ENCODE data around the gene C1QL4.
"Not testable (repeated sequence)": the region's sequence is repeated elsewhere in the genome, so short reads cannot be mapped to it uniquely, and the experiment has no call there.

Gene C1QL4

DNA sequence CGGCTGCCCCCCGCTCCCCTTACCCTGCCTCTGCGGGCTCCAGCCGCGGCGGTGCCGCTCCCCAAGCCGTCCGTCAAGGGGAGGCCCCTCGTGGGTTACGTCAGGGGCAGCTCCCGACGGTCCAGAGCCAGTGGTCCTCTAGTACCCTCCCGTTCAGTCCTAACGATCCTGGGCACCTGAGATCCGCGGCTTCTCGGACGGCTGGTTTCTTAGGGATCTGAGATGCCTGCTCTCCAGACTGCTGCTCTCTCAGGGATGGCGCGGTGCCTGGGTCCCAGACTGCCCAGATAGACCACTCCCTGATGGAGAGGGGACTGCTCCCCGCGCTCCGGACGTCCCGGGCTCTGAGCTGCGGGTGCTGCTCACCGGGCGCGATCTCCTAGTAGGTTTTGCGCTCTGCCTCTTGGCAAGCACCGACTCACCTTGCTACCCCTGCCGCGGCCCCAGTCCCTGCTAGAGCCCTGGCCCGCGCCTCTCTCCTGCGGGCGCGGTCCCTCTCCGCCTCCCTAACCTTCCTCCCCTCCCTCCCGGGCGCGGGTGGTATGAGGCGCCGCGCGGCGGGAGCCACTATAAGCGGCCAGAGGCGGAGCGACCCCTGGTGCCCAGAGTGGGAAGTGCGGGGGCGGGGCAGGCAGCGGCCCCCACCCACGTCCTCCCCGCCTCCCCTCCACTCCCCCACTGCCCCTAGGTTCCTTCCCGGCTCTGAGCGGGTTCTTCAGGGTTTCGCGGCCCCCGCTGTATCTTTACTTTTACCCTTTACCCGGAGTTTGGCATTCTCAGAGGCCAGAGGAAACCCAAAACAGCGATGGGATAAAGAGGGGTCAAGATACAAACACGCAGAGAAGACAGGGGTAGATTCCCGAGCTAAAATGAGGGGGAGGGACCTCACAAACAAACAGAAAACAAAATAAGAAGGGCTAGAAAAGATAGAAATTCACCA, at the start of gene C1QL4:
TSS of gene C1QL4 (minus strand) at position 544 of the 940 bp plus-strand sequence. CDS start 711 bp downstream, outside the sequence.
- peaks cover 77 to 90% of the 10 kb centered on the region in 2 donors for H3K27me3 Mint-ChIP-seq
- peak; percentile 75 for DNase-seq
- H3K9me3 Mint-ChIP-seq: no peaks in the 10 kb centered on the region
- peaks cover 0 to 5% of the 10 kb centered on the region in 2 donors for H3K36me3 Mint-ChIP-seq
- peak within 1 kb of the TSS; percentile 59 to 72 for H3K4me3 Mint-ChIP-seq
- peak within 1 kb of the TSS; percentile 84 for H3K27ac Mint-ChIP-seq
- ATAC-seq (replicated peaks): peak; percentile 73 to 79
- peaks cover 27 to 38% of the 10 kb centered on the region in 2 donors for H3K4me1 Mint-ChIP-seq

GRCh38 chr12:49380184-49380583, 43.2 kb upstream of the C1QL4 start:
- not testable (repeated sequence) for DNase-seq; H3K27me3 Mint-ChIP-seq; ATAC-seq (replicated peaks); H3K9me3 Mint-ChIP-seq; H3K4me3 Mint-ChIP-seq; H3K27ac Mint-ChIP-seq; H3K4me1 Mint-ChIP-seq; H3K36me3 Mint-ChIP-seq

DNA sequence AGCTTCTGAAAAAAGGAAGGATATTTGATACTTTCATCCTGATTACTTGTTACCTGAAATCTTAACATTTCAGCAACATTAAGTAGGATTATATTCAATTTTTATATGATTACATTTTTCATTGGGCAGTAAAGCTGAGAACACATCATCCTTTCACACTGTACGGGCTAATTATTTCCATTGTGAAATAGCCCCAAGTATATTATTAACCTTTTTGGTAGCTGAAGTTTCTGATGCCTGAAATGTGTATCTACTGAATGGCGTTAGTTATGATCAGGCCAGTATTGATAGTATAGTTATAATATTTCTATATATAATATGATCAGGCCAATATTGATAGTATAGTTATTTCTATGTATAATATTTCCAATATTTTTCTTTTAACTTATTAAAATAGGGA, 40.4 kb upstream of the C1QL4 start:
- H3K9me3 Mint-ChIP-seq: no peaks in the 10 kb centered on the region
- no peaks in the 10 kb centered on the region for H3K27me3 Mint-ChIP-seq

GRCh38 chr12:49375406-49375805, 38.4 kb upstream of the C1QL4 start:
- Mint-ChIP-seq H3K27ac (no peak overlapping the region), H3K36me3 (peaks cover 0 to 5% of the 10 kb centered on the region in 2 donors), H3K9me3 (no peaks in the 10 kb centered on the region), H3K4me1 (peaks cover 8 to 15% of the 10 kb centered on the region in 2 donors), H3K27me3 (no peaks in the 10 kb centered on the region), H3K4me3 (no peak overlapping the region)
- no peak for ATAC-seq (replicated peaks)
- DNase-seq: no peak

More for the DNA sequence above, 40.4 kb upstream of the C1QL4 start:
- ATAC-seq (replicated peaks) (no peak), DNase-seq (no peak)
- H3K36me3 Mint-ChIP-seq: peaks cover 0 to 2% of the 10 kb centered on the region in 2 donors
- no peaks in the 10 kb centered on the region for H3K4me1 Mint-ChIP-seq
- H3K4me3 Mint-ChIP-seq: no peak overlapping the region
- no peak overlapping the region for H3K27ac Mint-ChIP-seq

DNA sequence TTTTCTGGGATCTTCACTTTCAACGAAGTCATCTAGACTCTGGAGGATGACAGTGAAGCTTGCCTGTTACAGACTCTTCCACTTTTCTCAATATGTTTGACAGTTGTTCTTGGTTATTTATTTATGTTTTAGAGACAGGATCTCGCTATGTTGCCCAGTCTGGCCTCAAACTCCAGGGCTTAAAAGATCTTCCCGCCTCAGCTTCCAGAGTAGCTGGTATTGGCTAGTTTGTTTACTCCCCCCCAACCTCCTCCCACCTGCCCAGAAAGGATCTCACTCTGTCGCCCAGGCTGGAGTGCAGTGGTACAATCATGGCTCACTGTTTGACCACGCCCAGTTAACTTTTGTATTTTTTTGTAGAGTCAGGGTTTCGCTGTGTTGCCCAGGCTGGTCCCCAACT, 33.6 kb upstream of the C1QL4 start:
- ATAC-seq (replicated peaks): no peak
- H3K27me3 Mint-ChIP-seq: no peaks in the 10 kb centered on the region
- peaks cover 1 to 5% of the 10 kb centered on the region in 2 donors for H3K36me3 Mint-ChIP-seq
- DNase-seq: no peak
- H3K4me3 Mint-ChIP-seq: no peak overlapping the region
- no peaks in the 10 kb centered on the region for H3K9me3 Mint-ChIP-seq
- H3K4me1 Mint-ChIP-seq: peaks cover 24 to 41% of the 10 kb centered on the region in 2 donors
- H3K27ac Mint-ChIP-seq: no peak overlapping the region

- H3K27ac Mint-ChIP-seq: no peak overlapping the region
- H3K4me3 Mint-ChIP-seq: peak overlapping the region; percentile 32 to 37
- H3K4me1 Mint-ChIP-seq: peaks cover 24 to 41% of the 10 kb centered on the region in 2 donors
- no peaks in the 10 kb centered on the region for H3K27me3 Mint-ChIP-seq
- ATAC-seq (replicated peaks): peak; percentile 10 to 22
- DNase-seq: no peak
- no peaks in the 10 kb centered on the region for H3K9me3 Mint-ChIP-seq
- peaks cover 1 to 5% of the 10 kb centered on the region in 2 donors for H3K36me3 Mint-ChIP-seq
Measured at GRCh38 chr12:49369411-49370145, 32.6 kb upstream of the C1QL4 start.

- ATAC-seq (replicated peaks) (no peak), DNase-seq (no peak)
- H3K4me3 Mint-ChIP-seq: peak overlapping the region; percentile 82 to 90
- peaks cover 1 to 5% of the 10 kb centered on the region in 2 donors for H3K36me3 Mint-ChIP-seq
- peaks cover 24 to 41% of the 10 kb centered on the region in 2 donors for H3K4me1 Mint-ChIP-seq
- no peaks in the 10 kb centered on the region for H3K27me3 Mint-ChIP-seq
- H3K27ac Mint-ChIP-seq: peak overlapping the region; percentile 26
- H3K9me3 Mint-ChIP-seq: no peaks in the 10 kb centered on the region
Measured at GRCh38 chr12:49368240-49368600, 31.2 kb upstream of the C1QL4 start.

GRCh38 chr12:49367381-49368239, 30.6 kb upstream of the C1QL4 start, which contains the start of gene SPATS2:
TSS of gene SPATS2 (plus strand) at chr12:49367462. CDS start at chr12:49461013, 93,551 bp downstream.
- Mint-ChIP-seq H3K27ac (peak within 1 kb of the TSS; percentile 98), H3K4me1 (peaks cover 24 to 41% of the 10 kb centered on the region in 2 donors), H3K4me3 (peak within 1 kb of the TSS; percentile 82 to 90), H3K27me3 (no peaks in the 10 kb centered on the region), H3K36me3 (peaks cover 1 to 5% of the 10 kb centered on the region in 2 donors), H3K9me3 (no peaks in the 10 kb centered on the region)
- ATAC-seq (replicated peaks): peak in 1 of 2 donors; percentile 4
- DNase-seq: no peak

DNA sequence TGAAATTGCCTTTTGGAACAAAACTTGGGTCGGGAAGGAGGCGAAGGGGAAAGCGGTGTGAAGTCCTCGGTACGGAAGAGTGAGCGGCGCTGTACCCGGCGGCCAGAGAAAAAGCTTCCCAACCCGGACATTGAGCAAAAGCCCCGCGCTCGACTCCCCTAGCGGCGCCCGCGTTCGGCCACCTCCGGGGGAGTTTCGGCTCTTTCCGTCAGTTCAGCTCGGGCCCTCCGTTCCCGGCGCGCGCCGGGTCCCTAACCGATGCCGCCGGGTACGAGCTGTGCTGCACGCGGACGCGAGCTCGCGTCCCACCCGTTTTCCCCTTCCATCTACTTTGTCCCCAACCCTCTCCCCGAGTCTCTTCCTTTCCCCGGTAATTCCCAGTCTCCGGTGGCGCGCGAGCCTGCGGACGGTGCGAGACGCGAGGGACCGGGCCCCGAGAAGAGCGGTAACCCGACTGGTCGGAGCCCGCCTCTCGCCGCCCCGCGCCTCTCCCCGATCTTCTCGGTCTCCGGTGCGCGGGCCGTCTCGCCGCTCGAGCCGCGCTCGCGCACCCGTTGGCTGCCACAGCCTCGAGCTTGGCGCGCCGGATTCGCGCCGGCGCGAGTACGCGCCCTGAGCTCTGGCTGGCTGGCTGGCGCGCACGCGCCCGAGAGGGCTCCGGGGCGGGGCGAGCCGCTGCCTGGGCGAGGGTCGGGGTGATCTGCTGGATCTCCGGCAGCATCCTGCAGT, 29.8 kb upstream of the C1QL4 start:
- ATAC-seq (replicated peaks): peak; percentile 83 to 87
- Mint-ChIP-seq H3K36me3 (peaks cover 1 to 5% of the 10 kb centered on the region in 2 donors), H3K27me3 (no peaks in the 10 kb centered on the region), H3K9me3 (no peaks in the 10 kb centered on the region), H3K27ac (peak overlapping the region; percentile 98), H3K4me1 (peaks cover 24 to 41% of the 10 kb centered on the region in 2 donors), H3K4me3 (peak overlapping the region; percentile 82 to 90)
- peak; percentile 90 for DNase-seq

- peak; percentile 24 to 33 for ATAC-seq (replicated peaks)
- H3K9me3 Mint-ChIP-seq: no peaks in the 10 kb centered on the region
- H3K4me3 Mint-ChIP-seq: peak overlapping the region; percentile 82 to 90
- peak; percentile 28 for DNase-seq
- H3K27me3 Mint-ChIP-seq: peaks cover 0 to 6% of the 10 kb centered on the region in 2 donors
- H3K36me3 Mint-ChIP-seq: peaks cover under 1 to 1% of the 10 kb centered on the region in 2 donors
- peaks cover 19 to 34% of the 10 kb centered on the region in 2 donors for H3K4me1 Mint-ChIP-seq
- H3K27ac Mint-ChIP-seq: peak overlapping the region; percentile 98
Measured at GRCh38 chr12:49366096-49366651, 29.2 kb upstream of the C1QL4 start.

DNA sequence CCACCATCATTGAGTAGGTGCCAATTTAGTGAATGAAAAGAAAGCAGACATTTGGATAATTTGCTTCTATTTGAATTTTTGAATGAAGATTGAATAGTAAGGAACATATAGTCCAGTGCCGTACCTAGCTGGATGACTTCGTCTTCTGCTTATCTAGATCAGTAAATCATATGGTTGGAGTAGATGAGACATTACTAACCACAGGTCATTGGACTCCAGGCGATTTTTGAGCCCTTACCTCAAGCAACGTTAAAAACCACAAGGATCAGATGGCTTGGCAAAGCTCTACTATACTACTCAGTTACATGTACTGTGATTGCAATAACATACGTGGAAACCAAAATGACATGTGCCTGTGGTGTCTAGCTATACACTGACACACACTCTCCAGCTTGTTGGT, 28.6 kb upstream of the C1QL4 start:
- peaks cover 0 to 1% of the 10 kb centered on the region in 2 donors for H3K36me3 Mint-ChIP-seq
- DNase-seq: no peak
- no peak overlapping the region for H3K27ac Mint-ChIP-seq
- H3K9me3 Mint-ChIP-seq: no peaks in the 10 kb centered on the region
- no peak overlapping the region for H3K4me3 Mint-ChIP-seq
- peaks cover 17 to 28% of the 10 kb centered on the region in 2 donors for H3K4me1 Mint-ChIP-seq
- H3K27me3 Mint-ChIP-seq: peaks cover 4 to 11% of the 10 kb centered on the region in 2 donors
- ATAC-seq (replicated peaks): no peak

DNA sequence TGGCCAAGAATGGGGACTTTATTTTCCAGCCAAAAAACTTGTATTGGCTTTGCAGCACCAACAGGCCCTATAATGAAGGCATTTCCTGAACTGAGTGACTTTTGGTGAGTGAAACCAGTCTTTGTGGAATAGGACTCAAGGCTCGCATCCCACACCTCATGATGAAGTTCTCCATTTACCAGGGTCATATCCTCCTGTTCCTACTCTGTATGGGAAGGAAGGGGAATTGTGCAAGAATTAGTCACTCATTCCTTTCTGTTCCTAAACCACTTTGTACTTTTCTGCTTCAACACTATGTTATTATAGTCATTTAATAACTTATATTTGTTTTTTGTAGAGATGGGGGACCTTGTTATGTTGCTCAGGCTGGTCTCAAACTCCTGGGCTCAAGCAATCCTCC, 28.0 kb upstream of the C1QL4 start:
- H3K36me3 Mint-ChIP-seq: peaks cover 0 to 1% of the 10 kb centered on the region in 2 donors
- ATAC-seq (replicated peaks): no peak
- no peaks in the 10 kb centered on the region for H3K9me3 Mint-ChIP-seq
- H3K4me3 Mint-ChIP-seq: no peak overlapping the region
- peaks cover 4 to 11% of the 10 kb centered on the region in 2 donors for H3K27me3 Mint-ChIP-seq
- no peak for DNase-seq
- peaks cover 15 to 22% of the 10 kb centered on the region in 2 donors for H3K4me1 Mint-ChIP-seq
- H3K27ac Mint-ChIP-seq: no peak overlapping the region

GRCh38 chr12:49362077-49362476, 25.1 kb upstream of the C1QL4 start:
- Mint-ChIP-seq H3K4me1 (peaks cover 2 to 8% of the 10 kb centered on the region in 2 donors), H3K36me3 (peaks cover 0 to 1% of the 10 kb centered on the region in 2 donors), H3K9me3 (no peaks in the 10 kb centered on the region), H3K27ac (no peak overlapping the region), H3K27me3 (peaks cover 4 to 25% of the 10 kb centered on the region in 2 donors), H3K4me3 (no peak overlapping the region)
- ATAC-seq (replicated peaks) (no peak), DNase-seq (no peak)

Data from stimulated activated naive B cell treated with anti-CD40 and anti-IgM and Interleukin-4, amounts not matched to agents 10 μg/mL and 1 μg/mL and 100 μg/mL, for 72 hours (primary cell).